A673 (cell line): ENCODE measurements around the gene CACNA1A. TPM values are rescaled to one million over a fixed set of nuclear protein-coding genes. Genes with fewer than 3 reads are reported as not detected.

Experiments used
- BruUV-seq: library from RNA; stranded (reverse); fragments of 400-500 nt; replicated peaks from 2 replicates; lab custom pipeline; 2021; lab: Mats Ljungman, UMichigan
- CTCF ChIA-PET: fragments of 300-600 bp; sonication (Branson Sonifier 250); formaldehyde crosslinking; loops from one replicate; lab custom pipeline; 2022; ENCODE audit warnings: antibody characterized with exemption; lab: Charles Lee
- POLR2A ChIA-PET: fragments of 300-600 bp; sonication (Branson Sonifier 250); formaldehyde crosslinking; loops from one replicate; lab custom pipeline; 2022; ENCODE audit warnings: antibody characterized with exemption; ENCODE audit not compliant: low non-redundant PET; lab: Charles Lee
- DNase-seq: peaks from one replicate; pipeline ENCODE4 v3.0.0-alpha.2; 2015; ENCODE audit warnings: low spot score
- H3K27ac ChIP-seq: fragments of 200-600 bp; sonication (generic); 2 replicates; pipeline ENCODE4 v1.5.1; 2016; ENCODE audit warnings: mixed run types, low read depth, mild to moderate bottlenecking, mixed read lengths, antibody characterized with exemption, low read length; ENCODE audit not compliant: poor library complexity, severe bottlenecking
- H3K27me3 ChIP-seq: fragments of 200-600 bp; sonication (generic); replicated peaks from 2 replicates; pipeline ENCODE4 v1.6.1; 2017; ENCODE audit warnings: mixed run types, low read depth, mild to moderate bottlenecking, mixed read lengths, antibody characterized with exemption, low read length; ENCODE audit not compliant: insufficient read depth, poor library complexity
- H3K36me3 ChIP-seq: fragments of 200-600 bp; sonication (generic); 2 replicates; pipeline ENCODE4 v1.6.1; 2016; ENCODE audit warnings: mixed run types, mild to moderate bottlenecking, mixed read lengths, antibody characterized with exemption, low read length; ENCODE audit not compliant: insufficient read depth, poor library complexity, severe bottlenecking
- H3K4me1 ChIP-seq: fragments of 200-600 bp; sonication (generic); 2 replicates; pipeline ENCODE4 v1.6.1; 2017; ENCODE audit warnings: mixed run types, mild to moderate bottlenecking, mixed read lengths, antibody characterized with exemption, low read length; ENCODE audit not compliant: insufficient read depth, poor library complexity, severe bottlenecking
- H3K4me3 ChIP-seq: fragments of 200-600 bp; sonication (generic); 2 replicates; pipeline ENCODE4 v1.5.1; 2016; ENCODE audit warnings: low read depth, mixed run types, mild to moderate bottlenecking, mixed read lengths, low read length; ENCODE audit not compliant: poor library complexity, severe bottlenecking
- H3K9me3 ChIP-seq: fragments of 200-600 bp; sonication (generic); 2 replicates; pipeline ENCODE4 v1.6.1; 2016; ENCODE audit warnings: mixed run types, low read depth, mild to moderate bottlenecking, mixed read lengths, antibody characterized with exemption, low read length; ENCODE audit not compliant: poor library complexity, severe bottlenecking
- EZH2 ChIP-seq: fragments of 200-600 bp; sonication (generic); IDR thresholded peaks from 2 replicates; pipeline ENCODE4 v1.6.1; 2017; ENCODE audit warnings: borderline replicate concordance, low read depth, mild to moderate bottlenecking, mixed read lengths, antibody characterized with exemption, low read length; ENCODE audit not compliant: poor library complexity, severe bottlenecking
- intact Hi-C: fragments of 100-400 bp; cut with micrococcal nuclease; formaldehyde crosslinking; loops from one replicate; pipeline ENCODE4 v1.10.0; 2022; ENCODE audit not compliant: unreplicated experiment
- total RNA-seq: library from RNA; stranded (reverse); gene quantifications from 2 replicates; pipeline ENCODE4 v1.2.3, GENCODE V29; 2021
- TF ChIP-seq, protein P1 (sequence below): fragments of 300-800, 200-600 bp; sonication (generic); conservative IDR thresholded peaks from 2 replicates; pipeline ENCODE4 v1.5.1; 2017; ENCODE audit warnings: low read depth, mild to moderate bottlenecking, antibody characterized with exemption, low read length, moderate library complexity, mixed read lengths

Gene CACNA1A
- total RNA-seq, 1 experiment from 2014 or later: 3.2 TPM

DNA sequence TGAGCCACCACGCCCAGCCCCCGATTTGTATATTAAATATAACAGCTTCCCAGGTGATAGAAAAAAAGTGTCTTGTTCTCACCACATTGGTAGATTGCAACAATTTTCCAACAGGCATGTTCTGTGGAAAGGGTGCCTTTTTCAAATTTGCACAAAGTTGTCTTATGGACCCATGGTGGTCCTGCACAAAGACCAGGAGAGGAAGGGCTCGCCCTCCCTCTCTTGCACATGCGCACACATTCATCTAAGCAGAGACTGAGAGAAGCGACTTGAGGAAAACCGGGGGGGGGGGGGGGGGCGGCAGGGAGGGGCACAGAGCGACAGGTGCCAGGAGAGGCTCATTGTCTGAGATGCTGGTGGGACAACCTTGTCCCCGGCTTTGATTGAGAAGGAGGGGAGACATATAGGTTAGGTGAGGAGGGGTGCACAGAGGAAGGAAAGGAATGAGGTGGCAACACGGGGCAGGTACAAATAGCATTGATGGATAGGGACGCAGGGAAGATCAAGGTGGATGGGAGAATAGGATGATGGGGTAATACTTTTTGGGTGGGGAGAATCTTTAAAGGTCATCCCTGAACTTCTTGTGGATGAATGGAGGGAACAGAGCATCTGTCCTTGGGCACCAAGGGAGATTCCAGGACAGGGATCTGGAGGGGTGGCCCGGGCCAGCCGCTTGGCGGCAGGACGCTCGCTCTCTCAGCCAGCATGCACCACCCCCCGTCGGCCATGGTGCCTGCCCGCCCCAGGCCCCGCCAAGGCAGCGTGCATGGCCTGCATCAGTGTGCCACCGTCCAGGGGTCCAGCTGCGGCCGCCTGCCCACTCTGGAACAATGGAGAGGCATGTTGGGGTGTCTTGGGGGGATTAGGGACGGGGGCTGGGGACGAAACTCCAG lies 280.1 kb downstream of the CACNA1A start:
- no peaks in the 10 kb centered on the region for H3K9me3 ChIP-seq
- no peak for DNase-seq
- peaks cover 2% of the 10 kb centered on the region for H3K4me1 ChIP-seq
- no peaks in the 10 kb centered on the region for H3K36me3 ChIP-seq
- intact Hi-C loops: no loop called here
- H3K27me3 ChIP-seq: no peaks in the 10 kb centered on the region
- no peak overlapping the region for H3K27ac ChIP-seq
- no peak overlapping the region for H3K4me3 ChIP-seq
- TF ChIP-seq, protein P1, sequence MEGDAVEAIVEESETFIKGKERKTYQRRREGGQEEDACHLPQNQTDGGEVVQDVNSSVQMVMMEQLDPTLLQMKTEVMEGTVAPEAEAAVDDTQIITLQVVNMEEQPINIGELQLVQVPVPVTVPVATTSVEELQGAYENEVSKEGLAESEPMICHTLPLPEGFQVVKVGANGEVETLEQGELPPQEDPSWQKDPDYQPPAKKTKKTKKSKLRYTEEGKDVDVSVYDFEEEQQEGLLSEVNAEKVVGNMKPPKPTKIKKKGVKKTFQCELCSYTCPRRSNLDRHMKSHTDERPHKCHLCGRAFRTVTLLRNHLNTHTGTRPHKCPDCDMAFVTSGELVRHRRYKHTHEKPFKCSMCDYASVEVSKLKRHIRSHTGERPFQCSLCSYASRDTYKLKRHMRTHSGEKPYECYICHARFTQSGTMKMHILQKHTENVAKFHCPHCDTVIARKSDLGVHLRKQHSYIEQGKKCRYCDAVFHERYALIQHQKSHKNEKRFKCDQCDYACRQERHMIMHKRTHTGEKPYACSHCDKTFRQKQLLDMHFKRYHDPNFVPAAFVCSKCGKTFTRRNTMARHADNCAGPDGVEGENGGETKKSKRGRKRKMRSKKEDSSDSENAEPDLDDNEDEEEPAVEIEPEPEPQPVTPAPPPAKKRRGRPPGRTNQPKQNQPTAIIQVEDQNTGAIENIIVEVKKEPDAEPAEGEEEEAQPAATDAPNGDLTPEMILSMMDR: no peak
- TF ChIP-seq EZH2: no peak
- no TSS peak for BruUV-seq
- POLR2A ChIA-PET: no interaction called here
- CTCF ChIA-PET: interaction anchor here (0.6 kb wide), 1 partner anchor 76 kb away, joined by 3 read pairs; no protein-coding TSS in a partner anchor

- intact Hi-C loops: no loop called here
- H3K4me1 ChIP-seq: peaks cover 2% of the 10 kb centered on the region
- no peak for DNase-seq
- H3K27me3 ChIP-seq: no peaks in the 10 kb centered on the region
- no peak overlapping the region for H3K4me3 ChIP-seq
- CTCF ChIA-PET: no interaction called here
- no peak for TF ChIP-seq EZH2
- TF ChIP-seq, protein P1: no peak
- BruUV-seq: no TSS peak
- POLR2A ChIA-PET: no interaction called here
- H3K9me3 ChIP-seq: no peaks in the 10 kb centered on the region
- H3K27ac ChIP-seq: no peak overlapping the region
- H3K36me3 ChIP-seq: no peaks in the 10 kb centered on the region
These were observed 281.2 kb downstream of the CACNA1A start for GRCh38 chr19:13225085-13225484.

DNA sequence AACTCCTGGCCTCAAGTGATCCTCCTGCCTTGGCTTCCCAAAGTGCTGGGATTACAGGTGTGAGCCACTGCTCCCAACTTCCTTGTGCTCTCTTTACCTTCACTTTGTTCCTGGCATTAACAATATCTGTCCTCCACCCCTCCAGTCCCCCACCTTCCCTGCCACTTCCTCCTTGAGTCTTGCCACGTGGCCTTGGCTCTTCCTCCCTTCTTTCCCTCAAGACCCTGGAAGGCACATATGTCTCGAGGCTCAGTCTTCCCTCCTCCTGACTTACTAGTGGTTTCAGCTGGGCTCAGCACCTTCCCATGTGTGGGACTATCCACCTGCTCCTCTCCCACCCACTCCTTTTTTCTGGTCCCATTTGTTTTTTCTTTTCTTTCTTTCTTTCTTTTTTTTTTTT lies 285.4 kb downstream of the CACNA1A start:
- Histone ChIP-seq H3K4me1 (no peaks in the 10 kb centered on the region), H3K27me3 (no peaks in the 10 kb centered on the region), H3K9me3 (no peaks in the 10 kb centered on the region), H3K4me3 (no peak overlapping the region), H3K27ac (no peak overlapping the region), H3K36me3 (no peaks in the 10 kb centered on the region)
- TF ChIP-seq, protein P1: no peak
- no peak for TF ChIP-seq EZH2
- intact Hi-C loops: no loop called here
- POLR2A ChIA-PET: interaction anchor here (0.5 to 0.6 kb wide), 2 partner anchors 13 to 80 kb away, joined by 4 to 11 read pairs; no protein-coding TSS in a partner anchor
- CTCF ChIA-PET: interaction anchor here (1.5 kb wide), 1 partner anchor 26 kb away, joined by 3 read pairs; no protein-coding TSS in a partner anchor
- DNase-seq: no peak
- no TSS peak for BruUV-seq
